GM12873 (cell line): ENCODE data around the gene TMC4.

ENCODE experiments used
- CTCF ChIP-seq: IDR thresholded peaks from 2 replicates; pipeline ENCODE4 v1.5.1; 2012; ENCODE audit warnings: low read depth, mild to moderate bottlenecking, moderate library complexity, low read length, control low read depth; ENCODE audit not compliant: insufficient read depth; ENCODE audit errors: missing control alignments

The TMC4 gene

GRCh38 chr19:54186934-54187381, 14.0 kb upstream of the TMC4 start:
- TF ChIP-seq CTCF = no peak

GRCh38 chr19:54186351-54186750, 13.4 kb upstream of the TMC4 start:
- no peak for TF ChIP-seq CTCF

GRCh38 chr19:54183431-54183830, 10.5 kb upstream of the TMC4 start:
- no peak for TF ChIP-seq CTCF

GRCh38 chr19:54180691-54181091, 7.7 kb upstream of the TMC4 start:
- TF ChIP-seq CTCF = no peak

GRCh38 chr19:54179921-54180461, 7.0 kb upstream of the TMC4 start:
- TF ChIP-seq CTCF = no peak

GRCh38 chr19:54179262-54179852, 6.4 kb upstream of the TMC4 start:
- TF ChIP-seq CTCF = no peak

- TF ChIP-seq CTCF = no peak
Measured at GRCh38 chr19:54178581-54179261, 5.8 kb upstream of the TMC4 start.
